ENCODE results near the gene CASTOR2.

The CASTOR2 gene

DNA sequence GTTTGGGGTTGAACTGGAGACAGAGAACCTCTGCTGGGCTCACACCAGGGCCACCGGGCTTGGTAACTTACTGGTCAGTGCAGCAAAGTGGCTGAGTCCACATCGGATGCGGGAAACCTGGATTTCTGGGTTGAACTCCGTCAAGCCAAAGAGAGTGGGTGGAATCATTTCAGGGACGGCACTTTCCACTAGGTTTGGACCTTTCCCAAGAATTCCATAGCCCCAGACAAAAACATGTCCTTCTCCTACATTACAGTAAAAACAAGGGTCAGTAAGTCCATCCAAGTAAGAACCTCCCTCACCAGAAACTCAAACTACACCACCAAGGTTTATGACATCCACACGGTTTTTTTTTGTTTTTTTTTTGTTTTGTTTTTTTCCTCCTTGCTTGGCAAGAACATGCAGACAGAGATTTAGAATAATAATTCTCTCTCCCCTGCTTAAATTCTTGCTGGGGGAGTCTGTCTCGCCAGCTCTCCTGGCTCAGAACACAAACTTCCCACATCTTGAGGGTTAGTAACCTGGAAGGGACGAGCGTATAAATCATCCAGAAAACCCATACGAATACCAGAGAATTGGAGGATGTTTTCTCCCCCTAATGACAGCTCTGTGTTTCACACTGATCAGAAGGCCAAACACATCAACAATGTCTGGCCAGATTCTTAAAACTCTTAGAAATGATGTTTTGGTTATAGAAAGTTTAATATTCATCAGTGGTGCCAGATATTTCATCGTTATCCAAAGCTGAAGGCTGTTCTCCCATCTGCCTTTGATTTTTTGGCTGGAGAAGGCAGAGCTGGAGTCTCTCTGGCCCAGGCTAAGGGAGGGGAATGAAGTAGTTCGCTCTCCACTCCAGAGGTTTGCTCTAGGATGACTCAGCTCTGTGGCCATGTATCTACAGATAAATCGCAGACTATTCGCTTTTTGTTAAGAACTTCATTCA, 91.6 kb downstream of the CASTOR2 start:
- Histone ChIP-seq H4K20me1 (ENCODE audit: insufficient read depth, low read length) (peaks cover 2% of the 10 kb centered on the region; the same call in 1 of the 2 replicates), H3K9me3 (ENCODE audit: insufficient read depth, low read length, severe bottlenecking) (no peaks in the 10 kb centered on the region), H3K36me3 (ENCODE audit: insufficient read depth, low read length) (peaks cover 87% of the 10 kb centered on the region), H3K27me3 (ENCODE audit: insufficient read depth, low read length, poor library complexity) (no peaks in the 10 kb centered on the region), H3K4me3 (ENCODE audit: low read depth in 1 of 2, low read length in 2 of 2) (no peak overlapping the region), H3K79me2 (ENCODE audit: insufficient read depth, low read length) (no peaks in the 10 kb centered on the region), H3K4me1 (ENCODE audit: insufficient read depth, low read length) (no peaks in the 10 kb centered on the region), H3K9ac (ENCODE audit: low read depth, low read length) (no peak overlapping the region), H2AFZ (ENCODE audit: low read depth, low read length) (no peak overlapping the region), H3K27ac (ENCODE audit: low read length) (no peak overlapping the region), H3K4me2 (ENCODE audit: insufficient read depth, low read length) (no peak overlapping the region)
- no peak for DNase-seq
- ATAC-seq (ENCODE audit: insufficient read depth, low read depth): no peak
- no peak for TF ChIP-seq EZH2 (IDR thresholded peaks at IDR 0.05; ENCODE audit: borderline replicate concordance, low read depth, low read length, severe bottlenecking)
- TF ChIP-seq, protein P1, sequence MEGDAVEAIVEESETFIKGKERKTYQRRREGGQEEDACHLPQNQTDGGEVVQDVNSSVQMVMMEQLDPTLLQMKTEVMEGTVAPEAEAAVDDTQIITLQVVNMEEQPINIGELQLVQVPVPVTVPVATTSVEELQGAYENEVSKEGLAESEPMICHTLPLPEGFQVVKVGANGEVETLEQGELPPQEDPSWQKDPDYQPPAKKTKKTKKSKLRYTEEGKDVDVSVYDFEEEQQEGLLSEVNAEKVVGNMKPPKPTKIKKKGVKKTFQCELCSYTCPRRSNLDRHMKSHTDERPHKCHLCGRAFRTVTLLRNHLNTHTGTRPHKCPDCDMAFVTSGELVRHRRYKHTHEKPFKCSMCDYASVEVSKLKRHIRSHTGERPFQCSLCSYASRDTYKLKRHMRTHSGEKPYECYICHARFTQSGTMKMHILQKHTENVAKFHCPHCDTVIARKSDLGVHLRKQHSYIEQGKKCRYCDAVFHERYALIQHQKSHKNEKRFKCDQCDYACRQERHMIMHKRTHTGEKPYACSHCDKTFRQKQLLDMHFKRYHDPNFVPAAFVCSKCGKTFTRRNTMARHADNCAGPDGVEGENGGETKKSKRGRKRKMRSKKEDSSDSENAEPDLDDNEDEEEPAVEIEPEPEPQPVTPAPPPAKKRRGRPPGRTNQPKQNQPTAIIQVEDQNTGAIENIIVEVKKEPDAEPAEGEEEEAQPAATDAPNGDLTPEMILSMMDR (IDR thresholded peaks at IDR 0.05; ENCODE audit: borderline replicate concordance, extremely low read depth, low read length, poor library complexity, severe bottlenecking): no peak

DNA sequence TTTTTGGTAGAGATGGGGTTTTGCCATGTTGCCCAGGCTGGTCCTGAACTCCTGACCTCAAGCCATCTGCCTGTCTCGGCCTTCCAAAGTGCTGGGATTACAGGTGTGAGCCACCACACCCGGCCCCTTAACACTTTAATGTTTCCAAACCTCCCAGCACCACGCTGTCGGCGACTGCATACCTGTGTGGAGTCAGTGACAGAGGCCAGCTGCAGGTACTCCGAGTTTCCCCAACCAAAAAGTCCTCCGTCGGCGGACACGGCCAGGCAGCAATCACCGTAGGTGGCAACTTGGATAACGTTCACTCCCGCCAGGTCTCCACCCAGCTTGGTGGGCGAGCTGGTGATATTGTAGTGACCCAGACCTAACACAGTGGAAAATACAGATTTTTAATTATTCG, 93.9 kb downstream of the CASTOR2 start:
- H3K9me3 ChIP-seq (ENCODE audit: insufficient read depth, low read length, severe bottlenecking): no peaks in the 10 kb centered on the region
- TF ChIP-seq EZH2 (IDR thresholded peaks at IDR 0.05; ENCODE audit: borderline replicate concordance, low read depth, low read length, severe bottlenecking): no peak
- TF ChIP-seq, protein P1 (IDR thresholded peaks at IDR 0.05; ENCODE audit: borderline replicate concordance, extremely low read depth, low read length, poor library complexity, severe bottlenecking): no peak
- no peaks in the 10 kb centered on the region for H3K27me3 ChIP-seq (ENCODE audit: insufficient read depth, low read length, poor library complexity)
- peaks cover 91% of the 10 kb centered on the region for H3K36me3 ChIP-seq (ENCODE audit: insufficient read depth, low read length)
- DNase-seq (no peak), ATAC-seq (ENCODE audit: insufficient read depth, low read depth) (no peak)
- no peaks in the 10 kb centered on the region for H3K79me2 ChIP-seq (ENCODE audit: insufficient read depth, low read length)
- H3K9ac ChIP-seq (ENCODE audit: low read depth, low read length): no peak overlapping the region
- H4K20me1 ChIP-seq (ENCODE audit: insufficient read depth, low read length): peaks cover 2% of the 10 kb centered on the region; the same call in 1 of the 2 replicates
- H3K4me2 ChIP-seq (ENCODE audit: insufficient read depth, low read length): no peak overlapping the region
- H3K27ac ChIP-seq (ENCODE audit: low read length): no peak overlapping the region
- H3K4me3 ChIP-seq (ENCODE audit: low read depth in 1 of 2, low read length in 2 of 2): no peak overlapping the region
- H2AFZ ChIP-seq (ENCODE audit: low read depth, low read length): no peak overlapping the region
- H3K4me1 ChIP-seq (ENCODE audit: insufficient read depth, low read length): no peaks in the 10 kb centered on the region

DNA sequence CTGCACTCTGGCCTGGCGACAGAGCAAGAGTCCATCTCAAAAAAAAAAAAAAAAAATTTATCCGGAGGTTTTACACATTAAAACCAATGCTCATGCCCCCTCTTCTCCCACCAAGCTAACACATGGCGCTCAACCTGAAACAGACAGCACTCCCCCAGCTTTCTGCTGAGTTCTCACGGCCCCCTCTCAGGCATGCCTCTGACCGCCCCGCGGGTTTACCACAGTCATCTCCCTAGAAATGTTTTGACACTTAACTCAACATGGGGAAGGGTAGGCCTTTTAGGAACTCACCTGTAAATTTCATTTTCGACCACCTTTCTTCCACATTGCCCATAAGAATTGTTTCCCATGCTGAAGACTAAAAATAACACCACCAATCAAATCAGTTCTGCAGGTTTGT, 99.8 kb downstream of the CASTOR2 start:
- H3K9ac ChIP-seq (ENCODE audit: low read depth, low read length): no peak overlapping the region
- DNase-seq: no peak
- peaks cover 75% of the 10 kb centered on the region for H3K36me3 ChIP-seq (ENCODE audit: insufficient read depth, low read length)
- H3K4me2 ChIP-seq (ENCODE audit: insufficient read depth, low read length): no peak overlapping the region
- H3K9me3 ChIP-seq (ENCODE audit: insufficient read depth, low read length, severe bottlenecking): no peaks in the 10 kb centered on the region
- no peaks in the 10 kb centered on the region for H4K20me1 ChIP-seq (ENCODE audit: insufficient read depth, low read length)
- H3K4me3 ChIP-seq (ENCODE audit: low read depth in 1 of 2, low read length in 2 of 2): no peak overlapping the region
- H3K27me3 ChIP-seq (ENCODE audit: insufficient read depth, low read length, poor library complexity): no peaks in the 10 kb centered on the region
- H2AFZ ChIP-seq (ENCODE audit: low read depth, low read length): no peak overlapping the region
- no peak for ATAC-seq (ENCODE audit: insufficient read depth, low read depth)
- no peaks in the 10 kb centered on the region for H3K4me1 ChIP-seq (ENCODE audit: insufficient read depth, low read length)
- no peaks in the 10 kb centered on the region for H3K79me2 ChIP-seq (ENCODE audit: insufficient read depth, low read length)
- H3K27ac ChIP-seq (ENCODE audit: low read length): no peak overlapping the region
- TF ChIP-seq, protein P1 (IDR thresholded peaks at IDR 0.05; ENCODE audit: borderline replicate concordance, extremely low read depth, low read length, poor library complexity, severe bottlenecking): no peak
- TF ChIP-seq EZH2 (IDR thresholded peaks at IDR 0.05; ENCODE audit: borderline replicate concordance, low read depth, low read length, severe bottlenecking): no peak

All from DND-41 (cell line).